HUES48 (cell line): ENCODE data around the gene FBXO21.

Experiments used
- H3K27ac ChIP-seq: one replicate; pipeline ENCODE4 v1.7.0; 2013; ENCODE audit warnings: low read depth, low read length, inconsistent platforms
- H3K27me3 ChIP-seq: 2 replicates; pipeline ENCODE4 v1.6.1; 2013; ENCODE audit warnings: mild to moderate bottlenecking, low read length; ENCODE audit not compliant: control insufficient read depth, insufficient read depth
- H3K36me3 ChIP-seq: 2 replicates; pipeline ENCODE4 v1.6.1; 2013; ENCODE audit warnings: low read length; ENCODE audit not compliant: control insufficient read depth, insufficient read depth
- H3K4me1 ChIP-seq: 2 replicates; pipeline ENCODE4 v1.6.1; 2013; ENCODE audit warnings: mild to moderate bottlenecking, low read length; ENCODE audit not compliant: control insufficient read depth, insufficient read depth
- H3K4me3 ChIP-seq: 2 replicates; pipeline ENCODE4 v1.5.1; 2013; ENCODE audit warnings: mild to moderate bottlenecking, low read depth, low read length
- H3K9ac ChIP-seq: 2 replicates; pipeline ENCODE4 v1.6.1; 2013; ENCODE audit warnings: mild to moderate bottlenecking, low read depth, low read length, moderate library complexity
- H3K9me3 ChIP-seq: 2 replicates; pipeline ENCODE4 v1.6.1; 2013; ENCODE audit warnings: low read length; ENCODE audit not compliant: control insufficient read depth, insufficient read depth

Gene FBXO21

GRCh38 chr12:117166107-117166506 lies 24.2 kb downstream of the FBXO21 start:
- no peaks in the 10 kb centered on the region for H3K9me3 ChIP-seq
- no peaks in the 10 kb centered on the region for H3K27me3 ChIP-seq
- H3K27ac ChIP-seq, result no peak overlapping the region
- peaks cover 96% of the 10 kb centered on the region for H3K36me3 ChIP-seq
- H3K4me3 ChIP-seq, result no peak overlapping the region
- no peak overlapping the region for H3K9ac ChIP-seq
- no peaks in the 10 kb centered on the region for H3K4me1 ChIP-seq

- Histone ChIP-seq H3K27me3 (no peaks in the 10 kb centered on the region), H3K4me1 (no peaks in the 10 kb centered on the region), H3K27ac (no peak overlapping the region), H3K9me3 (no peaks in the 10 kb centered on the region), H3K36me3 (peaks cover 96% of the 10 kb centered on the region), H3K9ac (no peak overlapping the region), H3K4me3 (no peak overlapping the region)
Observed at GRCh38 chr12:117165342-117165741, 24.9 kb downstream of the FBXO21 start.

- no peaks in the 10 kb centered on the region for H3K9me3 ChIP-seq
- no peaks in the 10 kb centered on the region for H3K4me1 ChIP-seq
- no peak overlapping the region for H3K9ac ChIP-seq
- no peaks in the 10 kb centered on the region for H3K27me3 ChIP-seq
- H3K36me3 ChIP-seq, result peaks cover 99% of the 10 kb centered on the region
- H3K4me3 ChIP-seq, result no peak overlapping the region
- no peak overlapping the region for H3K27ac ChIP-seq
Observed at GRCh38 chr12:117162633-117163032, 27.6 kb downstream of the FBXO21 start.

- Histone ChIP-seq H3K4me3 (no peak overlapping the region), H3K9ac (no peak overlapping the region), H3K4me1 (no peaks in the 10 kb centered on the region), H3K36me3 (peaks cover 99% of the 10 kb centered on the region), H3K27ac (no peak overlapping the region), H3K27me3 (no peaks in the 10 kb centered on the region), H3K9me3 (no peaks in the 10 kb centered on the region)
Observed at GRCh38 chr12:117162167-117162539, 28.1 kb downstream of the FBXO21 start.

- H3K4me3 ChIP-seq, result no peak overlapping the region
- no peak overlapping the region for H3K9ac ChIP-seq
- H3K27me3 ChIP-seq, result no peaks in the 10 kb centered on the region
- no peak overlapping the region for H3K27ac ChIP-seq
- H3K4me1 ChIP-seq, result no peaks in the 10 kb centered on the region
- H3K9me3 ChIP-seq, result no peaks in the 10 kb centered on the region
- peaks cover 99% of the 10 kb centered on the region for H3K36me3 ChIP-seq
Observed at GRCh38 chr12:117161460-117162166, 28.7 kb downstream of the FBXO21 start.

GRCh38 chr12:117159674-117160073 lies 30.6 kb downstream of the FBXO21 start:
- Histone ChIP-seq H3K27me3 (no peaks in the 10 kb centered on the region), H3K9ac (no peak overlapping the region), H3K27ac (no peak overlapping the region), H3K4me1 (peaks cover 3% of the 10 kb centered on the region), H3K9me3 (no peaks in the 10 kb centered on the region), H3K36me3 (peaks cover 94% of the 10 kb centered on the region), H3K4me3 (no peak overlapping the region)

GRCh38 chr12:117158911-117159553 lies 31.2 kb downstream of the FBXO21 start:
- H3K4me1 ChIP-seq, result peaks cover 3% of the 10 kb centered on the region
- H3K9ac ChIP-seq, result no peak overlapping the region
- H3K27ac ChIP-seq, result no peak overlapping the region
- H3K9me3 ChIP-seq, result no peaks in the 10 kb centered on the region
- no peak overlapping the region for H3K4me3 ChIP-seq
- peaks cover 94% of the 10 kb centered on the region for H3K36me3 ChIP-seq
- H3K27me3 ChIP-seq, result no peaks in the 10 kb centered on the region

GRCh38 chr12:117158096-117158495 lies 32.2 kb downstream of the FBXO21 start:
- Histone ChIP-seq H3K36me3 (peaks cover 95% of the 10 kb centered on the region), H3K9ac (no peak overlapping the region), H3K9me3 (no peaks in the 10 kb centered on the region), H3K27me3 (no peaks in the 10 kb centered on the region), H3K4me3 (no peak overlapping the region), H3K27ac (no peak overlapping the region), H3K4me1 (peaks cover 3% of the 10 kb centered on the region)

- H3K9ac ChIP-seq, result no peak overlapping the region
- H3K27me3 ChIP-seq, result no peaks in the 10 kb centered on the region
- H3K36me3 ChIP-seq, result peaks cover 80% of the 10 kb centered on the region
- H3K4me1 ChIP-seq, result peaks cover 8% of the 10 kb centered on the region
- no peak overlapping the region for H3K27ac ChIP-seq
- H3K9me3 ChIP-seq, result no peaks in the 10 kb centered on the region
- H3K4me3 ChIP-seq, result no peak overlapping the region
Observed at GRCh38 chr12:117155278-117156060, 34.8 kb downstream of the FBXO21 start.

GRCh38 chr12:117152793-117153775 lies 37.2 kb downstream of the FBXO21 start:
- H3K9ac ChIP-seq, result no peak overlapping the region
- peaks cover 11% of the 10 kb centered on the region for H3K4me1 ChIP-seq
- H3K4me3 ChIP-seq, result no peak overlapping the region
- H3K36me3 ChIP-seq, result peaks cover 80% of the 10 kb centered on the region
- H3K9me3 ChIP-seq, result no peaks in the 10 kb centered on the region
- no peaks in the 10 kb centered on the region for H3K27me3 ChIP-seq
- H3K27ac ChIP-seq, result no peak overlapping the region
